ENCODE results near the gene NID1.
A peak's percentile ranks its signal among the peaks of the same experiment; 100 is the strongest.

DNA sequence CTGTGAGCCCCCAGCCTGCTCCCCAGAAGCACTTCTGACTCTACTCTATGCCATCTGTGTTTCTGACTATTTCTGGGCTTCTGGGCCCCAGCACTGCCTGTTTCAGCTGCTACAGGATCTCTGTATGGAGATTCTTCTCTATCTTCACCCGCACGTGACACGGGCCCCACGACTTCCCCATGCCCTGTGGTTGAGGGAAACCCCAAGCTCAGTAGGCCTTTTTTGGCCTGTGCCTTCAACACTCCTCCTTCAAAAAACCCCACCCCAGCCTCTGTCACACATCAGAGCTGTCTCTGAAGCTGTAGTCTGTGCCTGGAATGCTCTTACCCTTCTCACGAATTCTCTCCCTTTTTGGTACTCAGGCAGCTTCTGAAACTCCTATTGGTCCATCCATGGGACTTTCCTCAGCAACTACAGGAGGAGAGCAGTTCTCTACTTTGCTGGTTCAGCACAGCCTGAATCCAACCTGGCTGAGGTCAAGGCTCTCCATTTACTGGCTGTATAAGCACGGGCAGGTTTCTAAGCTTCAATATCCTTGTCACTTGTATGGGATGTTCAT lies 2.0 kb upstream of the NID1 start:
- TF ChIP-seq CTCF (IDR thresholded peaks at IDR 0.05) (no peak), POLR2A (IDR thresholded peaks at IDR 0.05) (peak in 1 of 2 donors; percentile 37)
